NCI-H82 treated with DMSO at 0.1 percent for 48 hours (cell line): ENCODE data around the gene STAB2.

ENCODE experiments used
- DNase-seq: peaks from one replicate; lab custom pipeline; 2025; ENCODE audit not compliant: unreplicated experiment; lab: John Stamatoyannopoulos, UW

Gene STAB2

DNA sequence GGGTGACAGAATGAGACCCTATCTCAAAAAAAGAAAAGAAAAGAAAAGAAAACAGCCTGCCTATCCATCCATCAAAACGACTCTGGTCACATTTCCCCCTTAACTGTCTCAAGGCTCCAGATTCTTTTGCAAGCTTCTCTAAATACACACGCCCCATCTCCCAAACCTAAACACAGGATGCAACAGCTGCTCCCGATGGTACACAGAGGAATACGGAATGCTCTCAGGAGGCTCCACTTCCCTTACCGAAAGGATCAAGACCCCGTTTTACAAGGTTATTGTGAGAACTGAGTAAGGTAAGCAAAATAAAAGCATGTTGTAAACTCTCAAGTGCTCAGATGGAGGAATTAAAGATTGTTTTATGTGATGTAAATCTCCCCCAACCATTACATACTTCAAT, 191.7 kb downstream of the STAB2 start:
- DNase-seq: no peak

- peak; percentile 21 for DNase-seq
These were observed 192.5 kb downstream of the STAB2 start for GRCh38 chr12:103779410-103780092.

- no peak for DNase-seq
These were observed 193.0 kb downstream of the STAB2 start for GRCh38 chr12:103780093-103780440.

GRCh38 chr12:103780992-103781391, 193.9 kb downstream of the STAB2 start:
- no peak for DNase-seq

DNA sequence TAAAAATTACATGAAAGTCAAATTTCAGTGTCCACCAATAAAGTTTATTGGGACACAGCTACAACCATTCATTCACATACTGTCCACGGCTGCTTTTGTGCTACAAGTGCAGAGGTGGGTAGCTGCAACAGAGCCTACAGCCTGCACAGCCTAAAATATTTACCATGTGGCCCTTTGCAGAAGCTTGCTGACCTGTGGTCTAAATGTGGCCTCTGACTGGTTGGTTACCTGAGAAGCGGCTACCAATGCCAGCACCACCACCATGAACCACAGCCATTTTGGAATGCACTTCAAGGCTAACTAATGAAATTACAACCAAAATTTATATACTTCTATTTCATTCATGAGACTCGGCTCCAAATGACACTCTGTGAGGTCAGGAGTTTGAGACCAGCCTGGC, 195.3 kb downstream of the STAB2 start:
- no peak for DNase-seq

- DNase-seq: no peak
These were observed 196.9 kb downstream of the STAB2 start for GRCh38 chr12:103783744-103784664.

GRCh38 chr12:103785243-103786031, 198.4 kb downstream of the STAB2 start:
- no peak for DNase-seq

DNA sequence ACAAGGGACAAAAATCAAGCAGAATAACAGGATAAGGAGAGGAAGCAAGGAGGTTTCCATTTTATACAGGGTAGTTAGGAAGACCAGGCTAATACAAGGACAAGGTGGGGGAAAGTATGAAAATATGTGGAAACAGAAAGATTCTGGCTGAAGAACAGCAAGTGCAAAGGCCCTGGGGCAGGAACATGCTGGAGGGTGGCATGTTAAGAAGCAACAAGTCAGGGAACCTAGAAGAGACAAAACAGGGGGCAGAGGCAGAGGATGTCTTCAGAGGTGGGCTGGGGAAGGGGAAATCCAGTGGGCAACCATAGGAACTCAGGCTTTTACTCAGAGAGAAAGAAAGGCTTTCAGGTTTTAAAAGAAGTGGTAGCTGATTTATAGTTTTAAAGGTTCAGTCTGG, 199.1 kb downstream of the STAB2 start:
- no peak for DNase-seq

- DNase-seq: no peak
These were observed 204.4 kb downstream of the STAB2 start for GRCh38 chr12:103791350-103791920.

DNA sequence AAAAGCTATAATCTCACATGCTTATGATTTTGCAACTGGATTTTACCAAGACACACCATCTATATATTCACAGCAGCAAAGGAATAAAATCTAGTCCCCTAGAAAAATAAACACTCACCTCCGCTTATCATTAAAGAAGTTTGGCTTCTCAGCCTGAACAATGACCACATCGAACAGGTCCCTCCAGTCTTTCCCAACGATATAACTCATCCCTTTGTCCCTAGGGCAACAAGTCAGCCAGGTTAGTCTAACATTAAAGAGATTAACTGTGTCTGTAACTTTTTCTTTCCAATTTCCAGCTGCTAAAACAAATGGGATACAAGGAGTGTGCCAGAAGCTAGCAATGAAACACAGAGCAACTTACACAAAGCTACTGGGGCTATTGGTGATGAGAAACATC, 206.0 kb downstream of the STAB2 start:
- DNase-seq: no peak

DNA sequence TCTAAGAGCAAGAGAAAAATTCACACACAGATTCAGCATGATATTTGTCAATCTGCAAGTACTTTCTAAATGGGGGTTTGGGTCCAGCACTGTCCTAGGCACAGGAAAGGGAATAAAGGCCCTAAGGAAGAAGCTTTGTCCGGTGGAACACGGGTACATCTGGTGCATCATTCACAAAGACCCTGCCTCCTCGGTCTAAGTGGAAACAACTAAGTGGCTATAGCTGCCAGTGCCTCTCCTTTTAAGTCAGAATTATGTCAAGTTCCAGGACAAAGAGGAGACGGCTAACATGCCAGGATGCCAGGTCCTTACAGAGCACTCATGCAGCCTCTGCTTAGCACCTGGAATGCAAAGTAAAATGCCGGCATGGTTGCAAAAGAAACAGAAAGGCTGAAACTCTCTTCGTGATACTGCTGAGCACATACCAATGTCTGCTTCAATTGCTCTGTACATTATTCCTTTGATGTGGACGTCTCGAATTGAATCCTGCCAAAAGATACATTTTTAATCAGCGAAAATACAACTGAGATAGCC, 206.5 kb downstream of the STAB2 start:
- no peak for DNase-seq

GRCh38 chr12:103794309-103795213, 207.5 kb downstream of the STAB2 start:
- no peak for DNase-seq

- DNase-seq: no peak
These were observed 211.5 kb downstream of the STAB2 start for GRCh38 chr12:103798586-103798985.

DNA sequence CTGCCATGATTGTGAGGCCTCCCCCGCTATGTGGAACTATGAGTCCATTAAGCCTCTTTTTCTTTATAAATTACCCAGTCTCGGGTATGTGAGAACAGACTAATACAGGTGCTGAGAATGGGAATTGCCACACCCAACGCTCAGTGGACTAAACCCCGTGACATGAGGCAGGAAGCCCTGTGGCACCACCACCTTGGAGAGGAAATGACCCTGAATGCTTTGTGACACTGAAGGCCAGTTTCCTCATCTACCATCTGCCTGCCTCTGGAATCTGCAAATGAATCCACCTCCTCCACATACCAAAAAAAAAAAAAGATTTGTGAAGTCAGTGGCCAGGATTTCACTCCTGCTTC, 212.4 kb downstream of the STAB2 start:
- DNase-seq: no peak

DNA sequence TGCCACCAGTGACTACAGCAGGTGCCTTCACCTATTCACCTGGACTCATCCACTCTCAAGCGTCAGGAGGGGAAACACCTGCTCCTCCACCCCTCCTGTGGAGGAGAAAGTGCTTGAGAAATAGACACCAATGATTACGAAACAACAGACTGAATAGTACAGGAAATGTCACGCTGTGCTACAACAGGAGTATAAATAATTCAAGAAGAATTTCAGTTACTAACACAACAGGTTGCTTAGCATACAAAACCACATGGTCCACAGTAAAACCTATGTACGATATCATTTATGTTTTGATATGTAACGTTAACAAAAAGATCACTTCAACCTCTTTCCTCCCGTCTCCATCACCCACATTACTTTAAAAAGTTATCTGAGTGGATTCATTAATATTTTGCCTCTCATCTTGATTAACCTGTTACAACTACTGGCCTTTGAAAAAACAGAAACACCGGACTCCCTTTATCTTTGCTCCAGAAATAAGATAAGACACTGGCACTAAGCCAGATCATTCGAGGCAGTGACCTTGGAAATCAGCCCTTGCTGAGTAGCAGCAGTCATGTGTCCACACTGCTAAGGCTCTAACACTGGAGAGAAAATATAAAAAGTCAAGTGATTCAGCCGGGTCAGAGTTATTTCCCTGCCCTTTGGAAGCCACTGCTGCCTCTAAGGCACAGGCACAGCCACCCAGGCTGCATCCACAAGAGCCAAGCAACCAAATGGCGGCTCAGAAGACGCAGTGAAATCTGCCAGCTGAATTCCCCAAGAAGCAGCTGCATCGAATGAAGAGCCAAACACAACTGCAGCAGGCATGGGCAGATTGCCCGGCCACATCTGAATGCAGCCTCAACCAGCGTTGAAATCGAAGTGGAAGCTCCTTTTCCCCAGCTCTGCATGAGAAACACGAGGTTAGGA, 213.0 kb downstream of the STAB2 start:
- no peak for DNase-seq

DNA sequence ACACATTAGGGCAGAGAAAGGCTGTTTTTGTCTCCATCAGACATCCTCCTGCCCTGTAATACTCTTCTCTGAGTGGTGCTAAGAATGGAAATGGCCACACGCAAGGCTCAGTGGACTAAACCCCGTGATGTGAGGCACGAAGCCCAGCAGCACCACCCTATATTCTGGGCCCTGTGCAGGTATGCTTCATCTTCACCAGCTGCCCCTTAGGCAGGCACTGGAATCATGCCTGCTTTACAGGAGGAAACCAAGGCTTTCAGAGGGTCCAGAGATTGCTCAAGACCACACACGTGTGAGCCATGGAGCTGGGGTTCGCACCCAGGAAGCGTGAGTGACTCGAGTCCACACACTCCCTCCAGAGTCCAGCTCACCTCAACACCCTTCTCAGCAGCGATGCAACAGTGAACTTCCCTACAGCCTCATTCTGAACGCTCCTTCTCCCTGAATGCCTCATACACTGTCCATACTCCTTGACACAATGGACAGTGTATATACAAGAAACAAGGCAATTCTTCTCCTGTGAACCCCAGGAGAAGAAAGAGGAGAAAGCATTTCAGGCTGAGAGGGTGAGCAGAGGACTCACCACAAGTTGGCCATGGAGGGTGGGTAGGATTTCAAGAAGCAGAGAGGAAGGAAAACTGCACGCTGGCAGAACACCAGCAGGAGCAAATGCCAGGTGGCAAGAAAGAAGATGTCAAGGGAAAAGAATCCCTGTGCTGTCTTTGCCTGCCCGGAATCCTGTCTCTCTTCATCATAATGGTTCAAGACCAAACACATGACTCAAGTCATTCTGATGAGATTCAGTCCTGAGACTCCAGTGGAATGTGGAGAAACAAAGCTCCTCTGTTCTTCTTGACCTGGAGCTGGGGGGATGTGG, 214.9 kb downstream of the STAB2 start:
- no peak for DNase-seq

DNA sequence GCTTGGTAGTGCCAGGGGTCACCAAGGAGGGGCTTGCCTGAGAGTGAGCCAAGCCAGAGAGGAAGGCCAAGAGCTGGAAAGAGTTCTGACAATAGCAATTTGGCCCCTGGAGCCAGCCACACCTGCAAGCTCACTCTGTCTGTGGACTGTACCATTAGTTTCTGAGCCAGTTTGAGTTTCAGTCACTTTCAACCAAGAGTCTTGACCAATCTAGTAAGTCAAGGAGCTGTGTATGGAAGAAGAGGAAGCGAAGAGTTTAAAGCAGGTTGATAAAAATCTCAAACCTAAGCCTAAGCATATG, 215.5 kb downstream of the STAB2 start:
- DNase-seq: no peak

GRCh38 chr12:103803847-103804246, 216.8 kb downstream of the STAB2 start:
- DNase-seq: no peak
